Nephron progenitor cell (in vitro differentiated cells): ENCODE results near the gene PTMA.
"Not testable (repeated sequence)": the region's sequence is repeated elsewhere in the genome, so short reads cannot be mapped to it uniquely, and the experiment has no call there.

Source experiments
- DNase-seq: peaks from one replicate; pipeline ENCODE4 v3.0.0; 2021
- H3K27ac Mint-ChIP-seq: 2 replicates; pipeline ENCODE4 v1.8.0; 2021; ENCODE audit warnings: mild to moderate bottlenecking, moderate library complexity, mixed read lengths
- H3K27me3 Mint-ChIP-seq: 2 replicates; pipeline ENCODE4 v1.8.0; 2021; ENCODE audit warnings: mild to moderate bottlenecking, low read depth, mixed read lengths; ENCODE audit not compliant: poor library complexity
- H3K36me3 Mint-ChIP-seq: 2 replicates; pipeline ENCODE4 v1.8.0; 2021; ENCODE audit warnings: low read depth, mixed read lengths
- H3K4me1 Mint-ChIP-seq: 2 replicates; pipeline ENCODE4 v1.8.0; 2021; ENCODE audit warnings: mixed read lengths
- H3K4me3 Mint-ChIP-seq: 2 replicates; pipeline ENCODE4 v1.8.0; 2021; ENCODE audit warnings: mild to moderate bottlenecking, moderate library complexity, mixed read lengths
- H3K9me3 Mint-ChIP-seq: 2 replicates; pipeline ENCODE4 v1.8.0; 2021; ENCODE audit warnings: mild to moderate bottlenecking, moderate library complexity, mixed read lengths
- CTCF ChIP-seq: fragments of 200-600 bp; sonication (generic); IDR thresholded peaks from 2 replicates; pipeline ENCODE4 v1.5.0; 2021; ENCODE audit warnings: antibody characterized with exemption

Gene PTMA

GRCh38 chr2:231745303-231746038 is 37.1 kb downstream of the PTMA start:
- peaks cover 20% of the 10 kb centered on the region for H3K4me1 Mint-ChIP-seq
- H3K27me3 Mint-ChIP-seq, result no peaks in the 10 kb centered on the region
- TF ChIP-seq CTCF, result no peak
- H3K4me3 Mint-ChIP-seq, result peak overlapping the region; percentile 19
- DNase-seq, result no peak
- H3K27ac Mint-ChIP-seq, result peak overlapping the region; percentile 2
- no peaks in the 10 kb centered on the region for H3K9me3 Mint-ChIP-seq
- H3K36me3 Mint-ChIP-seq, result peaks cover 6% of the 10 kb centered on the region

GRCh38 chr2:231748153-231748896 is 40.0 kb downstream of the PTMA start:
- not testable (repeated sequence) for H3K27ac Mint-ChIP-seq, DNase-seq, H3K4me3 Mint-ChIP-seq, H3K9me3 Mint-ChIP-seq, H3K27me3 Mint-ChIP-seq, H3K36me3 Mint-ChIP-seq
- peaks cover 19% of the 10 kb centered on the region for H3K4me1 Mint-ChIP-seq

- Mint-ChIP-seq H3K4me1 (peaks cover 12% of the 10 kb centered on the region), H3K36me3 (peaks cover 10% of the 10 kb centered on the region)
- not testable (repeated sequence) for H3K27ac Mint-ChIP-seq, H3K9me3 Mint-ChIP-seq, H3K4me3 Mint-ChIP-seq, H3K27me3 Mint-ChIP-seq, DNase-seq
Measured at GRCh38 chr2:231749016-231749415, 40.7 kb downstream of the PTMA start.

- no peak for TF ChIP-seq CTCF
- H3K4me3 Mint-ChIP-seq, result no peak overlapping the region
- H3K9me3 Mint-ChIP-seq, result no peaks in the 10 kb centered on the region
- H3K27ac Mint-ChIP-seq, result no peak overlapping the region
- DNase-seq, result no peak
- H3K4me1 Mint-ChIP-seq, result no peaks in the 10 kb centered on the region
- peaks cover 10% of the 10 kb centered on the region for H3K36me3 Mint-ChIP-seq
- H3K27me3 Mint-ChIP-seq, result peaks cover 3% of the 10 kb centered on the region
Measured at GRCh38 chr2:231751042-231751815, 42.9 kb downstream of the PTMA start.

- H3K27me3 Mint-ChIP-seq, result peaks cover 3% of the 10 kb centered on the region
- H3K27ac Mint-ChIP-seq, result no peak overlapping the region
- H3K36me3 Mint-ChIP-seq, result peaks cover 10% of the 10 kb centered on the region
- TF ChIP-seq CTCF, result no peak
- no peak for DNase-seq
- H3K4me1 Mint-ChIP-seq, result no peaks in the 10 kb centered on the region
- H3K4me3 Mint-ChIP-seq, result no peak overlapping the region
- no peaks in the 10 kb centered on the region for H3K9me3 Mint-ChIP-seq
Measured at GRCh38 chr2:231752061-231752460, 43.7 kb downstream of the PTMA start.

- no peak overlapping the region for H3K27ac Mint-ChIP-seq
- no peaks in the 10 kb centered on the region for H3K27me3 Mint-ChIP-seq
- no peaks in the 10 kb centered on the region for H3K36me3 Mint-ChIP-seq
- no peak for TF ChIP-seq CTCF
- no peak for DNase-seq
- peaks cover 22% of the 10 kb centered on the region for H3K4me1 Mint-ChIP-seq
- no peak overlapping the region for H3K4me3 Mint-ChIP-seq
- H3K9me3 Mint-ChIP-seq, result no peaks in the 10 kb centered on the region
Measured at GRCh38 chr2:231761735-231762134, 53.4 kb downstream of the PTMA start.
